Pancreas (tissue), 10 donors: ENCODE measurements around the gene ARL2BP. TPM values are rescaled to one million over a fixed set of nuclear protein-coding genes. Genes with fewer than 3 reads are reported as not detected.

Experiments used
- ATAC-seq, 4 donors: fragments of 200-7000 bp; cut with Tn5 transposase; one replicate each; pipeline versions ENCODE4 v1.8.0 to v1.9.1; 2020; ENCODE audit warnings: mild to moderate bottlenecking in 4 of 4, moderate library complexity in 4 of 4
- DNase-seq, 6 donors: peaks; one replicate each; pipeline ENCODE4 v3.0.0-alpha.2; 2020
- FAIRE-seq: peaks from 2 replicates; lab custom pipeline; 2012; peaks lifted over from hg19 to GRCh38; lab: Jason Lieb, UNC
- H3K27ac ChIP-seq, 4 donors: fragments of 200-600 bp; sonication (generic); 1 replicate in 3 of 4; 2 replicates in 1 of 4; pipeline versions ENCODE4 v1.5.0 to v1.8.0; 2020
- H3K27me3 ChIP-seq, 4 donors: fragments of 200-600 bp; one replicate each; pipeline ENCODE4 v1.8.0; 2021
- H3K36me3 ChIP-seq, 3 donors: fragments of 200-600 bp; sonication (generic) in 1 of 3; one replicate each; pipeline versions ENCODE4 v1.5.0 to v1.8.0; 2020 to 2021
- H3K4me1 ChIP-seq, 3 donors: fragments of 200-600 bp; one replicate each; pipeline ENCODE4 v1.8.0; 2021
- H3K4me3 ChIP-seq, 4 donors: fragments of 200-600 bp; sonication (generic) in 2 of 4; one replicate each; pipeline versions ENCODE4 v1.5.0 to v1.8.0; 2020 to 2021
- H3K9me3 ChIP-seq, 4 donors: fragments of 200-600 bp; one replicate each; pipeline ENCODE4 v1.8.0; 2021
- CTCF ChIP-seq, 4 donors: fragments of 200-600 bp; sonication (generic) in 3 of 4; IDR thresholded peaks; one replicate each; pipeline versions ENCODE4 v1.5.0 to v1.8.0; 2021; ENCODE audit warnings: antibody characterized with exemption in 4 of 4
- WGBS, 2 donors: extraction: QIAGEN DNeasy Blood & Tissue Kit; methylation state at CpG; one replicate each; pipeline ENCODE4 v1.1.7; 2013; 5-methylcytosine and 5-hydroxymethylcytosine counted together
- intact Hi-C, 3 donors: fragments of 100-400 bp; cut with DNase I; formaldehyde crosslinking; loops; one replicate each; pipeline versions ENCODE4 v1.11.1 to v1.14.2; 2022
- polyA plus RNA-seq, 2 donors: library from polyadenylated mRNA; stranded (reverse); fragments of 200-250 nt; gene quantifications; one replicate each; pipeline ENCODE4 v1.2.3, GENCODE V29; 2013
- total RNA-seq, 6 donors: library from RNA; stranded (reverse); fragmentation: NEBNext Ultra II Directional in 4 of 6; extraction: Animal tissue kit (Norgen Biotek cat#: 25700) in 4 of 6; gene quantifications; one replicate each; pipeline versions ENCODE4 v1.2.1 to v1.2.4, GENCODE V29; 2021 to 2023
- donor health status: healthy with polysubstance abuse.
- donor health status: DM: no; HTN: no; CAD: no; lungs with moderate emphysema.
- donor health status: DM: no; HTN: no; CAD: no.
- donor health status: control.
- donor health status: control.
- donor health status: Bipolar disorder and iron deficiency.
- donor health status: DM: yes; HTN: yes; CAD: no.
- donor health status: DM: no; HTN: no; CAD: no.
- donor health status: DM: no; HTN: no; CAD: no.
- donor health status: DM: yes; HTN: yes; CAD: no.

The ARL2BP gene
- total and polyA plus RNA-seq, 8 donors, result 10.8 to 22.5 (median 14.7) TPM

DNA sequence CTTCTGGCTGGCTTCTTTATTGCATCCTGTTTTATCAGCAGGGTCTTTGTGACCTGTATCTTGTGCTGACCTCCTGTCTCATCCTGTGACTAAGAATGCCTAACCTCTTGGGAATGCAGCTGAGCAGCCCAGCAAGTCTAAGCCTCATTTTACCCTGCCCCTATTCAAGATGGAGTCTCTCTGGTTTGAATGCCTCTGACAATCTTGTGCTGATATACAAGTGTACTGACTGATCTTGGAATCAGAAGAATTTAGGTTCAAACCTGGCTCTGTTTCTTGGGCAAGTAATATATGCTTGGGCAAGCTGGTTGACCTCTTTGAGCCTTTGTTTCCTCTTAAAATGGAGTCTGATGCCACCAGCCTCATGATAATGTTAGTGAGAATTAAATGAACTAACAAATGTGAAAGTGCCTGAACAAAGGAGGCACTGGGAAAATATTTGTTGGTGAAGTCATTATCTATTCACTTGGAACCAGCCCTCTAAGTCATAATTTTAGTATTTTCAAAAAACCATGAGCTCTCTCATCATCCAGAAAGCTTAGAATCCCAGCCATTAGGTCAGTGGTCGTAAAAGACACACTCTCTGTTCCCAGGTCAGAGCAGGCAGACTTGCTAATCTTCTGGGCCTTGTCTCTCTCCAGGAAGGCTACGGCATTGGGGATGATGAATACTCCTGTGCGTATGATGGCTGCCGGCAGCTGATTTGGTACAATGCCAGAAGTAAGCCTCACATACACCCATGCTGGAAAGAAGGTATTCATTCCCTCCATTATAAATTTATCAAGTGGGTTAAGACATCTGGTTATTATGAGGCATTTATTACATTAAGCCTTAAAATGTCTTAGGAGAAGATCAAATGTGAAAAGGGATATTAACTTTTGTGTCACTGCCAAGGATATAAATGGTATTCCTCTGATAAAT is 18.1 kb upstream of the ARL2BP start:
- ATAC-seq (no peak), DNase-seq (no peak), FAIRE-seq (no peak)
- H3K27ac ChIP-seq, result no peak overlapping the region
- H3K4me3 ChIP-seq, result no peak overlapping the region
- peaks cover 0 to 2% (median 0%) of the 10 kb centered on the region in 3 donors for H3K4me1 ChIP-seq
- H3K36me3 ChIP-seq, result peaks cover 3 to 81% (median 24%) of the 10 kb centered on the region in 3 donors
- H3K27me3 ChIP-seq, result no peaks in the 10 kb centered on the region
- no peaks in the 10 kb centered on the region for H3K9me3 ChIP-seq
- no peak for TF ChIP-seq CTCF (IDR thresholded peaks at IDR 0.05)
- 90 to 91% methylated on average over 4 of the region's 4 CpGs for WGBS, 2 donors
- intact Hi-C loops, result no loop called here

DNA sequence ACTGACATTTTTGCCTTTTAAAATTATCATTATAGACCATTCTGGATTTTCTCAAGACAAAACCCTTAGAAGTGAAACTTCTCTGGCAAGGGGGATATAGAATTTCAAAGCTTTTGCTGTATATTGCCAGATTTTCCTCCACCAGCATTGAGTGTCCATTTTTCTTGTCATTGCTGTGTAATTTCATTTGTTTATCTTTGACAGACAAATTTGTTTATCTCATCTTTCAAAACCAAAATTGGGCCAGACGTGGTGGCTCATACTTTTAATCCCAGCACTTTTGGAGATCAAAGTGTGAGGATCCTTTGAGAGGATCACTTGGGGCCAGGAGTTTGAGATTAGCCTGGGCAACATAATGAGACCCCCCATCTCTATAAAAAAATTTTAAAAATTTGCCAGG is 16.0 kb upstream of the ARL2BP start:
- DNase-seq (no peak), FAIRE-seq (no peak), ATAC-seq (no peak)
- 79 to 88% methylated on average over 1 of the region's 1 CpG for WGBS, 2 donors
- no peak for TF ChIP-seq CTCF (IDR thresholded peaks at IDR 0.05)
- Histone ChIP-seq H3K27ac (no peak overlapping the region), H3K27me3 (no peaks in the 10 kb centered on the region), H3K4me1 (peaks cover 0 to 8% (median 0%) of the 10 kb centered on the region in 3 donors), H3K9me3 (no peaks in the 10 kb centered on the region), H3K4me3 (no peak overlapping the region), H3K36me3 (peaks cover 3 to 83% (median 26%) of the 10 kb centered on the region in 3 donors)
- intact Hi-C loops, result no loop called here

- no peak for TF ChIP-seq CTCF (IDR thresholded peaks at IDR 0.05)
- DNase-seq (no peak), ATAC-seq (peak; percentile 8 to 30 (median 12)), FAIRE-seq (no peak)
- Histone ChIP-seq H3K27ac (no peak overlapping the region), H3K4me1 (peaks cover 0 to 20% (median 9%) of the 10 kb centered on the region in 3 donors), H3K9me3 (no peaks in the 10 kb centered on the region), H3K4me3 (no peak overlapping the region), H3K36me3 (peaks cover 3 to 65% (median 27%) of the 10 kb centered on the region in 3 donors), H3K27me3 (no peaks in the 10 kb centered on the region)
- intact Hi-C loops, result no loop called here
- 48 to 62% methylated on average over 3 of the region's 3 CpGs for WGBS, 2 donors
These were observed 13.2 kb upstream of the ARL2BP start for GRCh38 chr16:57231821-57232350.

DNA sequence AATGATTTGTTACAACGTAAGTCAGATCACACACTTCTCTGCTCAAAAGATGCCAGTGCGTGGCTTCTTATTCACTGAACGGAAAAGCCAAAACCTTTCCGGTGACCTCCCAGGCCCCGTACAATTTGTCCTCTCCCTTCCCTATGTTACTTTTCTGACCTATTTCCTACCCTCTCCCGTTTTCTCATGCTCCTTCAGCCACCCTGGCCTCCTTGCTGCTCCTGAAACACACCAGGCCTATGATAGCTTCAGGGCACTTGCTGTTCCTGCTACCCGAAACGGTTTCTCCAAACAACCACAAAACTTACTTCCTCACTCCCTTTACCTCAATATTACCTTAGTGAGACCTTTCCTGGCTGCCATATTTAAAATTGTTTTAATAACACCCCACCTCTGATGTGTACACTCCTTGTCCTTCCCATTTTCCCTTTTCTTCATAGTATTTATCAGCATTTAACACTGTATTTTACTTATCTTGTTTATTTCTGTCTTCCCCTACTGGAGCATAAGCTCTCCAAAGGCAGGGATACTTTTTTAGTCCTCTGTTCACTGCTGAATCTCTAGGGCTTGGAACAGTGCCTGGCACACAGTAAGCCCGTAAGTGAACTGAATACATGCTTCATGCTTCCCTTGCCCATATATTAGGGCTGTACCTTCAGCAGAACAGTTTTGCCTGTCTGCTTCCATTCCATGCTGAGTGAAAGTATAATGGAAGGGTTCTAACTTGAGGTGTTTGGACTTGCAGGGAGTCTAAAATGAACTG is 10.9 kb upstream of the ARL2BP start:
- FAIRE-seq (no peak), ATAC-seq (no peak), DNase-seq (no peak)
- H3K27me3 ChIP-seq, result no peaks in the 10 kb centered on the region
- peak overlapping the region in 1 of 4 donors; percentile 51 for H3K27ac ChIP-seq
- H3K4me1 ChIP-seq, result peaks cover 0 to 20% (median 9%) of the 10 kb centered on the region in 3 donors
- no peak overlapping the region for H3K4me3 ChIP-seq
- WGBS, 2 donors, result 88 to 92% methylated on average over 9 of the region's 9 CpGs
- H3K36me3 ChIP-seq, result peaks cover 3 to 54% (median 27%) of the 10 kb centered on the region in 3 donors
- no peak for TF ChIP-seq CTCF (IDR thresholded peaks at IDR 0.05)
- intact Hi-C loops, result no loop called here
- no peaks in the 10 kb centered on the region for H3K9me3 ChIP-seq
